ENCODE results near the gene CTSV.
"Not testable (repeated sequence)": the region's sequence is repeated elsewhere in the genome, so short reads cannot be mapped to it uniquely, and the experiment has no call there.

Gene CTSV

GRCh38 chr9:96984887-96985286 is 54.1 kb downstream of the CTSV start:
- CTCF ChIA-PET; H3K4me3 ChIP-seq (ENCODE audit: control insufficient read depth in 1 of 7, extremely low read depth in 1 of 7, insufficient read depth in 4 of 7, low read depth in 2 of 7, low read length in 6 of 7); H3K27me3 ChIP-seq (replicated peaks in 2 of 5; ENCODE audit: control insufficient read depth in 4 of 5, insufficient read depth in 5 of 5, low read length in 4 of 5); H3K27ac ChIP-seq (ENCODE audit: insufficient read depth in 1 of 2, low read depth in 1 of 2, low read length in 2 of 2, poor library complexity in 1 of 2, severe bottlenecking in 2 of 2); DNase-seq; H3K36me3 ChIP-seq (ENCODE audit: control insufficient read depth in 4 of 4, insufficient read depth in 4 of 4, low read length in 3 of 4); POLR2A ChIA-PET; H3K9me3 ChIP-seq (ENCODE audit: control extremely low read depth in 1 of 5, control insufficient read depth in 4 of 5, insufficient read depth in 2 of 5, low read depth in 1 of 5, low read length in 4 of 5); H3K4me1 ChIP-seq (ENCODE audit: control extremely low read depth in 1 of 4, control insufficient read depth in 4 of 4, insufficient read depth in 4 of 4, low read length in 3 of 4): not testable (repeated sequence)
- no CpG with 5 or more reads among the region's 2 CpGs for WGBS (ENCODE audit: insufficient coverage)

DNA sequence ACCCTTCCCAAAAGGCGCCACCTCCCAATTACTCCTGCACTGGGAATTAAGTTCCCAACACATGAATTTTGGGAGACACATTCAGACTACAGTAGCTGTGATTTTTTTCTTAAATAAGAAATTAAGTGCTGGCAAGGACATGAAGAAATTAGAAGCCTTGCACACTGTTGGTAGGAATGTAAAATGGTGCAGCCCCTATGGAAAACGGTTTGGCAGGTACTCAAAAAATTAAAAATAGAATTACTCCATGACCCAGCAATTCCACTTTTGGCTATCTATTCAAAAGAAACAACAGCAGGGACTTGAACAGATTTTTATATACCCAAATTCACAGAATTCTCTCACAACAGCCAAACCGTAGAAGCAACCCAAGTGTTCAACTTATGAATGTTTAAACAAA is 54.8 kb downstream of the CTSV start:
- CTCF ChIA-PET; H3K36me3 ChIP-seq (ENCODE audit: control insufficient read depth in 4 of 4, insufficient read depth in 4 of 4, low read length in 3 of 4); H3K27ac ChIP-seq (ENCODE audit: insufficient read depth in 1 of 2, low read depth in 1 of 2, low read length in 2 of 2, poor library complexity in 1 of 2, severe bottlenecking in 2 of 2); H3K9me3 ChIP-seq (ENCODE audit: control extremely low read depth in 1 of 5, control insufficient read depth in 4 of 5, insufficient read depth in 2 of 5, low read depth in 1 of 5, low read length in 4 of 5); H3K4me1 ChIP-seq (ENCODE audit: control extremely low read depth in 1 of 4, control insufficient read depth in 4 of 4, insufficient read depth in 4 of 4, low read length in 3 of 4); POLR2A ChIA-PET; DNase-seq; H3K4me3 ChIP-seq (ENCODE audit: control insufficient read depth in 1 of 7, extremely low read depth in 1 of 7, insufficient read depth in 4 of 7, low read depth in 2 of 7, low read length in 6 of 7); H3K27me3 ChIP-seq (replicated peaks in 2 of 5; ENCODE audit: control insufficient read depth in 4 of 5, insufficient read depth in 5 of 5, low read length in 4 of 5): not testable (repeated sequence)
- no CpG with 5 or more reads among the region's 3 CpGs for WGBS (ENCODE audit: insufficient coverage)

DNA sequence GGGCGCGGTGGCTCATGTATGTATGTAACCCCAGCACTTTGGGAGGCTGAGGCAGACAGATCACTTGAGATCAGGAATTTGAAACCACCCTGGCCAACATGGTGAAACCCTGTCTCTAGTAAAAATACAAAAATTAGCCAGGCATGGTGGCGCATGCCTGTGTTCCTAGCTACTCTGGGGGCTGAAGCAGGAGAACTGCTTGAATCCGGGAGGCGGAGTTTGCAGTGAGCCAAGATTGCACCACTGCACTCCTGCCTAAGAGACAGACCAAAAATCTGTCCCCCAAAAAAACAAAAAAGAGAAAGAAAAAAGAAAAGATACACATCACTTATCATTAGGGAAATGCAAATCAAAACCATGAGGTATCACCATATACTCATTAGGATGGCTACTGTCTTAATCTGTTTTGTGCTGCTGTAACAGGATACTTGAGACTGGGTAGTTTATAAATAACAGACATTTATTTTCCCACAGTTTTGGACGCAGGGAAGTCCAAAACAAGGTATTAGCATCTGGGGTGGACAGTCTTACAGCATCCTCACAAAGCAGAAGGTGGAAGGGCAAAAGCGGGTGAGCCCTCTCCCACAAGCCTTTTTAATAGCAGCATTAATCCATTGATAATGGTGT is 55.3 kb downstream of the CTSV start:
- DNase-seq; H3K4me1 ChIP-seq (ENCODE audit: control extremely low read depth in 1 of 4, control insufficient read depth in 4 of 4, insufficient read depth in 4 of 4, low read length in 3 of 4); H3K27ac ChIP-seq (ENCODE audit: insufficient read depth in 1 of 2, low read depth in 1 of 2, low read length in 2 of 2, poor library complexity in 1 of 2, severe bottlenecking in 2 of 2); H3K36me3 ChIP-seq (ENCODE audit: control insufficient read depth in 4 of 4, insufficient read depth in 4 of 4, low read length in 3 of 4); H3K4me3 ChIP-seq (ENCODE audit: control insufficient read depth in 1 of 7, extremely low read depth in 1 of 7, insufficient read depth in 4 of 7, low read depth in 2 of 7, low read length in 6 of 7); H3K27me3 ChIP-seq (replicated peaks in 2 of 5; ENCODE audit: control insufficient read depth in 4 of 5, insufficient read depth in 5 of 5, low read length in 4 of 5); POLR2A ChIA-PET; H3K9me3 ChIP-seq (ENCODE audit: control extremely low read depth in 1 of 5, control insufficient read depth in 4 of 5, insufficient read depth in 2 of 5, low read depth in 1 of 5, low read length in 4 of 5); CTCF ChIA-PET: not testable (repeated sequence)
- WGBS (ENCODE audit: insufficient coverage): 84% methylated on average over 2 of the region's 7 CpGs

All from common myeloid progenitor, CD34-positive (primary cell).